ENCODE data around the gene ATP8A1.

Gene ATP8A1

DNA sequence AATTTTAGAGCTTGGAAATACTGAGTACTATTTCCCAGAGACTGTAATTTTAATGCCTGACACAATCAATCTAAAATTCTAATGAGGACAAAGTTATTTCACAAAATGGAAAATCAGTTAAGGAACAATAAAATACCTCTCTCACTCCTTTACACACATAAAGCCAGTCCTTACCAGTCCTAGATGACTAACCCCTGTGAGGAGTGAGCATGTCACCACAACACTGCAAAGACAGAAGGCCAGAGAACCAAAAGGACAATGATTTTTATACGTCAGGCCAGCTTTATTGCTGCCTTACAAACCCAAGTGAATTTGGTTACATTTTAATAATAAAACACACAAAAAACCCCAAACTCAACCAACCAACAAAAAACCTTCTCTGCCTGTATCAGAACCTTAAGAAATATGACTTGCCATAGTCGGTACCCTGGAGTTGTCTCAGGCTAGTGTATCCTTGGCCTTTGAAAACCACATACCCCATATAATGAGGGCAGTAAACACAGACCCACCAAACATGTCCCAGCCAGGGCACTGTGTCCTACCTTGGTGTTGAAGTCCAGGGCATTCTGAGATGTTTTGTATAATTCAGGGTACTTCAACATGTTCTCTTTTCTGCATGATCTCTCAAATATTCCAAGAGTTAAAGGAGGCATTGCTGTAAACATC is 202.0 kb downstream of the ATP8A1 start:
- no peak for DNase-seq (ENCODE audit: low spot score)
- in situ Hi-C loops (cut with MboI; ENCODE audit: low pct_unique_long_range_greater_than_20kb, low sequenced_read_pairs, unreplicated experiment), result no loop called here
- TF ChIP-seq, protein P1, sequence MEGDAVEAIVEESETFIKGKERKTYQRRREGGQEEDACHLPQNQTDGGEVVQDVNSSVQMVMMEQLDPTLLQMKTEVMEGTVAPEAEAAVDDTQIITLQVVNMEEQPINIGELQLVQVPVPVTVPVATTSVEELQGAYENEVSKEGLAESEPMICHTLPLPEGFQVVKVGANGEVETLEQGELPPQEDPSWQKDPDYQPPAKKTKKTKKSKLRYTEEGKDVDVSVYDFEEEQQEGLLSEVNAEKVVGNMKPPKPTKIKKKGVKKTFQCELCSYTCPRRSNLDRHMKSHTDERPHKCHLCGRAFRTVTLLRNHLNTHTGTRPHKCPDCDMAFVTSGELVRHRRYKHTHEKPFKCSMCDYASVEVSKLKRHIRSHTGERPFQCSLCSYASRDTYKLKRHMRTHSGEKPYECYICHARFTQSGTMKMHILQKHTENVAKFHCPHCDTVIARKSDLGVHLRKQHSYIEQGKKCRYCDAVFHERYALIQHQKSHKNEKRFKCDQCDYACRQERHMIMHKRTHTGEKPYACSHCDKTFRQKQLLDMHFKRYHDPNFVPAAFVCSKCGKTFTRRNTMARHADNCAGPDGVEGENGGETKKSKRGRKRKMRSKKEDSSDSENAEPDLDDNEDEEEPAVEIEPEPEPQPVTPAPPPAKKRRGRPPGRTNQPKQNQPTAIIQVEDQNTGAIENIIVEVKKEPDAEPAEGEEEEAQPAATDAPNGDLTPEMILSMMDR (IDR thresholded peaks at IDR 0.05; ENCODE audit: extremely low read depth, insufficient read depth, missing control alignments), result no peak

DNA sequence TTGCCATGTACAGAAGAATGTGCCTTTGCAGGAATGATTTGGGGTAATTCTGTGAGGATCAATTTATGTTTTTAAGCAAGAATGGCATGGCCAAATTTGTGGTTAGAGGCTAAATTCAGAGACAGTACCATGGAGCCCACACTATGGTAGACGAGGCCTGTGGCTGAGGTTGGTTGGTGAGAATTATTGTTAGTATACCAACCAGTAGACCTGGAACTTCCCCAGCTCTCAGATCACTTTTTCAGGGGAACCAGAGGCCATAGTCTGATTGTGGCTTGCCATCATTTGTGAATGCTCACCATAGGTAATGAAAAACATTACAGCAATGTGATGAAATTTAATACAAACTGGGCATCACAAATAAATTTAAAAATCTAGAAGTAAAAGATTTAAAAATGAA is 203.3 kb downstream of the ATP8A1 start:
- TF ChIP-seq, protein P1 (IDR thresholded peaks at IDR 0.05; ENCODE audit: extremely low read depth, insufficient read depth, missing control alignments), result no peak
- in situ Hi-C loops (cut with MboI; ENCODE audit: low pct_unique_long_range_greater_than_20kb, low sequenced_read_pairs, unreplicated experiment), result no loop called here
- DNase-seq (ENCODE audit: low spot score), result no peak

DNA sequence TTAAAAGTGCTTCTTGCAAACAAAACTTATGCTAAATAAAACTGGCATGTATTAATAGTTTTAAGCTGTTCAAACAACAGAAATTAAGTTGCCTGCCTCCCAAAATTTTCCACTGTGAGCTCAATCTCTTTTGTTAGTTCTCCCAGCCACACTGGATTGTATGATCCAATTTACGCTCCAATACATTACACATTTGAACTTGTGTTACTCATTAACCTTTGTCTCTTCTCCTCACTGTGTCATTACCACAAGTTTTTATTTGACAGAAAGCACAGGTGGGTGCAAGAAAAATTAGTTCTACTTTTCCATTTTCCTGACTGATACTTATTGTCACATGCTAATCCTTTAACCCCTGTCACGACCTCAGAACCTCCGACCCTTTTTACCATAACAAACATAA is 204.1 kb downstream of the ATP8A1 start:
- in situ Hi-C loops (cut with MboI; ENCODE audit: low pct_unique_long_range_greater_than_20kb, low sequenced_read_pairs, unreplicated experiment), result no loop called here
- DNase-seq (ENCODE audit: low spot score), result no peak
- TF ChIP-seq, protein P1 (IDR thresholded peaks at IDR 0.05; ENCODE audit: extremely low read depth, insufficient read depth, missing control alignments), result no peak

DNA sequence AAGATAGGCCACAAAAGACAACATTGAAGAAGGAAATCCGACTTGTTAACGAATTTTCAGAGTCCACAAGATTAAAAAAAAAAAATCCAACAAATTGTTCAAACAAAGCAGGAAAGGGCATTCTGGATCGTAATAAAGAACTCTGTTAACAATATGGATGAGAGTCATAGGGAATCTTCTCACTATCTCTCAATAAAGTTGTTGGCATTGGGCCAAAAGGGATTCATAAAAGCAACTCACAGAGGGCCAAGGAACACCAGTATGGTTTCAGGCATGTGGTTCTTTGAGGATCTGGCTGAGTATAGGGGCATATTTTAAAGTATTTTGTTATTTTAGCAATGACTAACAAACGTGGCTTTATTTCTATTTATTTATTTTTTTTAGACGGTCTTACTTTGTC is 210.1 kb downstream of the ATP8A1 start:
- TF ChIP-seq, protein P1 (IDR thresholded peaks at IDR 0.05; ENCODE audit: extremely low read depth, insufficient read depth, missing control alignments), result no peak
- DNase-seq (ENCODE audit: low spot score), result no peak
- in situ Hi-C loops (cut with MboI; ENCODE audit: low pct_unique_long_range_greater_than_20kb, low sequenced_read_pairs, unreplicated experiment), result no loop called here

DNA sequence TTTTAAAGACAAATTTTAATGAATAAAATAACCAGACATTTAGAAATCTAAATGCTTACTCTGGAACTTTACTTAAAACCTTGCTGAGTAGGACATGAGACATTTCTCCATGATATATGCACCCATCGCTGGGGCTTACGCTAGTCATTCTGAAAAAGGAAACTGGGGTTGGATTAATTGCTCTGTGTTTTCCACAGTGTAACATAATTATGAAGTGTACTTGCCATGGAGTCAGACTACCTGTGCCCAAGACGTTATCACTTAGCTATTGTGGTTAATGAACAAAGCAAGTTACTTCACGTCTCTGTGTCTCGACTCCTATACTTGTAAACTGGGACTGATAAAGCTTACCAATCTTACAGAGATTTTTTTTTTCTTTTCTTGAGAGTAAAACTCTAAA is 211.9 kb downstream of the ATP8A1 start:
- no peak for DNase-seq (ENCODE audit: low spot score)
- TF ChIP-seq, protein P1 (IDR thresholded peaks at IDR 0.05; ENCODE audit: extremely low read depth, insufficient read depth, missing control alignments), result no peak
- in situ Hi-C loops (cut with MboI; ENCODE audit: low pct_unique_long_range_greater_than_20kb, low sequenced_read_pairs, unreplicated experiment), result no loop called here

DNA sequence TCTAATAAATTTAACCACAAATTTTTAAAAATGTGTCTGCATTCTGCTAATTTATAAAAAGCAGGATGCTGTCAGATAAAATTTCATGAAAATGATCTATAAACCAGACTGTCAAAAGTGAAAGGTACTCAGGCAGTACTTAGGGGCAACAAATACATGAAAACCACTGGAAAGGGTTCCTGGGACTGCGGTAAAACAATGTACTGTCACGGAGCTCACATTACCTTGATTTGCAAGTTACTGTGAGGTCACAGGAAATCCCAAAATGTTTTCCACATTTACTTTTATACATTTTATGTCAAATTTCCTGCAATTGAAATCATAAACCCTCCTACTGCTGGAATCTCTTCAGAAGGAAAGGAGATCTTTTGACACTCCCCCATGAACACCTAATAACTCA is 214.3 kb downstream of the ATP8A1 start:
- TF ChIP-seq, protein P1 (IDR thresholded peaks at IDR 0.05; ENCODE audit: extremely low read depth, insufficient read depth, missing control alignments), result no peak
- DNase-seq (ENCODE audit: low spot score), result no peak
- in situ Hi-C loops (cut with MboI; ENCODE audit: low pct_unique_long_range_greater_than_20kb, low sequenced_read_pairs, unreplicated experiment), result no loop called here

All from GM13977 (cell line).